T-helper 1 cell (primary cell): Measurements from ENCODE around the gene BNIP5.
A peak's percentile ranks its signal among the peaks of the same experiment; 100 is the strongest.

ENCODE experiments used
- DNase-seq, 5 donors: peaks; one replicate each; pipeline ENCODE4 v3.0.0-alpha.2; 2012 to 2020
- total RNA-seq, 4 donors: gene quantifications; one replicate each; lab custom pipeline; 2026; lab: John Stamatoyannopoulos, UW

Gene BNIP5
- 0 to 0.30 (median 0.17) reads per million in 4 donors for total RNA-seq

GRCh38 chr6:36336779-36337241, at the start of gene BNIP5:
Gene BNIP5 (minus strand): TSS chr6:36336888. CDS start chr6:36330690, 6,198 bp downstream.
- DNase-seq = no peak

GRCh38 chr6:36384095-36384494, 47.4 kb upstream of the BNIP5 start:
- DNase-seq = no peak

GRCh38 chr6:36383606-36384005, 46.9 kb upstream of the BNIP5 start:
- peak in 1 of 5 donors; percentile 54 for DNase-seq

GRCh38 chr6:36382976-36383375, 46.3 kb upstream of the BNIP5 start:
- DNase-seq = no peak

- no peak for DNase-seq
Measured at GRCh38 chr6:36381502-36382389, 45.1 kb upstream of the BNIP5 start.

GRCh38 chr6:36380166-36380565, 43.5 kb upstream of the BNIP5 start:
- DNase-seq = no peak

- no peak for DNase-seq
Measured at GRCh38 chr6:36378936-36379335, 42.2 kb upstream of the BNIP5 start.

- DNase-seq = peak in 1 of 5 donors; percentile 22
Measured at GRCh38 chr6:36378243-36378920, 41.7 kb upstream of the BNIP5 start.

GRCh38 chr6:36377594-36377993, 40.9 kb upstream of the BNIP5 start:
- DNase-seq = no peak

- no peak for DNase-seq
Measured at GRCh38 chr6:36376742-36377141, 40.1 kb upstream of the BNIP5 start.

- DNase-seq = no peak
Measured at GRCh38 chr6:36376183-36376582, 39.5 kb upstream of the BNIP5 start.

- no peak for DNase-seq
Measured at GRCh38 chr6:36375644-36376155, 39.0 kb upstream of the BNIP5 start.

- DNase-seq = no peak
Measured at GRCh38 chr6:36374972-36375371, 38.3 kb upstream of the BNIP5 start.

- no peak for DNase-seq
Measured at GRCh38 chr6:36374194-36374593, 37.5 kb upstream of the BNIP5 start.

GRCh38 chr6:36373368-36374019, 36.8 kb upstream of the BNIP5 start:
- no peak for DNase-seq

- DNase-seq = no peak
Measured at GRCh38 chr6:36372088-36372487, 35.4 kb upstream of the BNIP5 start.

- DNase-seq = no peak
Measured at GRCh38 chr6:36371211-36371610, 34.5 kb upstream of the BNIP5 start.

GRCh38 chr6:36370638-36371037, 34.0 kb upstream of the BNIP5 start:
- DNase-seq = no peak

- DNase-seq = no peak
Measured at GRCh38 chr6:36368921-36369865, 32.5 kb upstream of the BNIP5 start.

- no peak for DNase-seq
Measured at GRCh38 chr6:36368421-36368820, 31.7 kb upstream of the BNIP5 start.

GRCh38 chr6:36367743-36368142, 31.1 kb upstream of the BNIP5 start:
- DNase-seq = no peak
